CD8-positive, alpha-beta memory T cell (primary cell): ENCODE measurements around the gene UBAC2. TPM values are rescaled to one million over a fixed set of nuclear protein-coding genes. Genes with fewer than 3 reads are reported as not detected.
A peak's percentile ranks its signal among the peaks of the same experiment; 100 is the strongest.

Experiments
- CTCF ChIA-PET: fragments of 350-600 bp; sonication (Branson Sonifier 250); formaldehyde crosslinking; loops from one replicate; lab custom pipeline; 2021; ENCODE audit warnings: antibody characterized with exemption; lab: Charles Lee
- POLR2A ChIA-PET: fragments of 350-600 bp; sonication (Branson Sonifier 250); formaldehyde crosslinking; loops from one replicate; lab custom pipeline; 2021; ENCODE audit warnings: antibody characterized with exemption; lab: Charles Lee
- DNase-seq, 5 donors: peaks; one replicate each; pipeline versions ENCODE4 v3.0.0 to v3.0.0-alpha.2; 2020 to 2022; ENCODE audit warnings: mixed read lengths in 1 of 5
- H3K27ac ChIP-seq: one replicate; pipeline ENCODE4 v1.7.0; 2013; ENCODE audit warnings: low read depth, mild to moderate bottlenecking, low read length, moderate library complexity
- H3K27me3 ChIP-seq: 2 replicates; pipeline ENCODE4 v1.7.0; 2013; ENCODE audit warnings: low read length, mild to moderate bottlenecking; ENCODE audit not compliant: insufficient read depth, poor library complexity, severe bottlenecking
- H3K36me3 ChIP-seq: 2 replicates; pipeline ENCODE4 v1.7.0; 2013; ENCODE audit warnings: mild to moderate bottlenecking, low read length, moderate library complexity; ENCODE audit not compliant: insufficient read depth
- H3K4me1 ChIP-seq: 2 replicates; pipeline ENCODE4 v1.7.0; 2013; ENCODE audit warnings: mild to moderate bottlenecking, low read length, moderate library complexity; ENCODE audit not compliant: insufficient read depth
- H3K4me3 ChIP-seq: 2 replicates; pipeline ENCODE4 v1.7.0; 2013; ENCODE audit warnings: mild to moderate bottlenecking, low read length
- H3K9me3 ChIP-seq: 2 replicates; pipeline ENCODE4 v1.7.0; 2013; ENCODE audit warnings: mild to moderate bottlenecking, low read length
- H3K27ac Mint-ChIP-seq, 8 donors: one replicate each; pipeline ENCODE4 v1.8.0; 2020 to 2021; ENCODE audit warnings: mixed read lengths in 8 of 8, mild to moderate bottlenecking in 6 of 8, inconsistent platforms in 3 of 8, moderate library complexity in 3 of 8
- H3K27me3 Mint-ChIP-seq, 2 donors: one replicate each; pipeline ENCODE4 v1.8.0; 2020 to 2021; ENCODE audit warnings: mixed read lengths in 2 of 2, mild to moderate bottlenecking in 1 of 2, moderate library complexity in 1 of 2
- H3K36me3 Mint-ChIP-seq, 3 donors: one replicate each; pipeline ENCODE4 v1.8.0; 2020 to 2021; ENCODE audit warnings: mixed read lengths in 3 of 3, inconsistent platforms in 1 of 3, mild to moderate bottlenecking in 1 of 3
- H3K4me1 Mint-ChIP-seq, 3 donors: one replicate each; pipeline ENCODE4 v1.8.0; 2020 to 2021; ENCODE audit warnings: mixed read lengths in 3 of 3, inconsistent platforms in 1 of 3, mild to moderate bottlenecking in 1 of 3
- H3K4me3 Mint-ChIP-seq, 7 donors: one replicate each; pipeline ENCODE4 v1.8.0; 2020 to 2021; ENCODE audit warnings: mixed read lengths in 7 of 7, mild to moderate bottlenecking in 6 of 7, moderate library complexity in 4 of 7, inconsistent platforms in 2 of 7
- H3K9me3 Mint-ChIP-seq, 5 donors: one replicate each; pipeline ENCODE4 v1.8.0; 2020 to 2022; ENCODE audit warnings: mixed read lengths in 5 of 5, mild to moderate bottlenecking in 3 of 5, moderate library complexity in 2 of 5, inconsistent platforms in 1 of 5
- polyA plus RNA-seq: library from polyadenylated mRNA; unstranded; fragments of 300-500 nt; fragmentation: Illumina TruSeq; gene quantifications from one replicate; pipeline ENCODE4 v1.2.3, GENCODE V29; 2021
- total RNA-seq, 2 experiments: library from RNA; stranded (reverse); gene quantifications; one replicate each; pipeline ENCODE4 v1.2.3, GENCODE V29; 2021

UBAC2 gene
- total and polyA plus RNA-seq, 3 experiments from 2014 or later: 62.3 to 160 (median 63.7) TPM

- Mint-ChIP-seq H3K36me3 (peaks cover 0 to 42% (median 22%) of the 10 kb centered on the region in 3 donors), H3K9me3 (no peaks in the 10 kb centered on the region), H3K4me1 (peaks cover 90 to 99% (median 96%) of the 10 kb centered on the region in 3 donors), H3K27me3 (no peaks in the 10 kb centered on the region), H3K27ac (peak overlapping the region in 6 of 8 donors; percentile 50 to 99 (median 69)), H3K4me3 (peak overlapping the region in 3 of 7 donors; percentile 12 to 38 (median 21))
- peaks cover 87% of the 10 kb centered on the region for H3K4me1 ChIP-seq
- no peaks in the 10 kb centered on the region for H3K27me3 ChIP-seq
- no peak overlapping the region for H3K27ac ChIP-seq
- no peaks in the 10 kb centered on the region for H3K36me3 ChIP-seq
- H3K4me3 ChIP-seq: no peak overlapping the region
- ChIA-PET POLR2A (no interaction called here), CTCF (interaction anchor here (0.9 to 2.3 kb wide), 3 partner anchors 10 to 102 kb away, joined by 3 to 7 read pairs (median 7); no protein-coding TSS in a partner anchor)
- DNase-seq: no peak
- no peaks in the 10 kb centered on the region for H3K9me3 ChIP-seq
These were observed 78.2 kb downstream of the UBAC2 start for GRCh38 chr13:99278843-99279242.

DNA sequence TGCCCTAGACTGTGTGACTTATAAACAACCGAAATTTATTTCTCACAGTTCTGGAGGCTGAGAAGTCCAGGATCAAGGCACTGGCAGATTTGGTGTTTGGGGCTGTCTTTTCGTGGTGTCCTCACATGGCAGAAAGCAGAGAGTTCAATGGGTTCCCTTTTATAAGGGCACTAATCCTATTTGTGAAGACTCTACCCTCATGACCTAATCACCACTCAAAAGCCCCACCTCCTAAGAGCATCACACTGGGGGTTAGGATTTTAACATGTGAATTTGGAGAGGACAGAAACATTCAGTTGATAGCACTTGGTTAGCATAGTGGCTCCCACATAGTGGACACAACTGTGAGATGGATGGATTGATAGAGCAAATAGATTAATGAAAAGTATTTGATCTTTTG is 79.0 kb downstream of the UBAC2 start:
- Histone ChIP-seq H3K4me3 (no peak overlapping the region), H3K27me3 (no peaks in the 10 kb centered on the region), H3K36me3 (no peaks in the 10 kb centered on the region), H3K27ac (no peak overlapping the region), H3K4me1 (peaks cover 87% of the 10 kb centered on the region), H3K9me3 (no peaks in the 10 kb centered on the region)
- DNase-seq: no peak
- Mint-ChIP-seq H3K27me3 (no peaks in the 10 kb centered on the region), H3K36me3 (peaks cover 0 to 42% (median 22%) of the 10 kb centered on the region in 3 donors), H3K4me1 (peaks cover 90 to 99% (median 96%) of the 10 kb centered on the region in 3 donors), H3K4me3 (peak overlapping the region in 3 of 7 donors; percentile 8 to 45 (median 38)), H3K27ac (peak overlapping the region; percentile 54 to 99 (median 81)), H3K9me3 (no peaks in the 10 kb centered on the region)
- ChIA-PET POLR2A (interaction anchor here (0.5 kb wide), 1 partner anchor 63 kb away, joined by 7 read pairs; no protein-coding TSS in a partner anchor), CTCF (interaction anchor here (1.2 to 2.3 kb wide), 5 partner anchors 9 to 157 kb away, joined by 3 to 7 read pairs (median 5); no protein-coding TSS in a partner anchor)

DNA sequence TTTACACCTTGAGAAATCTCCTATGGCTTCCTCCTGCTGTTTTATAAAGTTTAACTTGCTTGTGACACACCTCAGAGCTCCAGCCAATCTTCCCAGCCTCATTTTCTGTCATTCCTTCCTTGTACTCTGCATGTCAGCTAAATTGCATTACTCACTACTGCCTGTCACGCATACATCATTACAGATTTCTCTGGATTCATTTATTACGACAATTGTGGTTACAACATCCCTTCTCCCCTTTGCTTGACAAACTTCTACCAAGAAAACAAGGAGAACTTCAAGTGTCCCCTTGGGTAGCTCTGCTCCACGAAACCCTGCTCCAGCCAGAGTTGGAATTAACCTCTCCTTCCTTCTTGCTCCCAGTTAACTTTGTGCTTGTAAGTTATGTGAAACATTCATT is 79.5 kb downstream of the UBAC2 start:
- H3K27ac Mint-ChIP-seq: peak overlapping the region; percentile 54 to 99 (median 81)

DNA sequence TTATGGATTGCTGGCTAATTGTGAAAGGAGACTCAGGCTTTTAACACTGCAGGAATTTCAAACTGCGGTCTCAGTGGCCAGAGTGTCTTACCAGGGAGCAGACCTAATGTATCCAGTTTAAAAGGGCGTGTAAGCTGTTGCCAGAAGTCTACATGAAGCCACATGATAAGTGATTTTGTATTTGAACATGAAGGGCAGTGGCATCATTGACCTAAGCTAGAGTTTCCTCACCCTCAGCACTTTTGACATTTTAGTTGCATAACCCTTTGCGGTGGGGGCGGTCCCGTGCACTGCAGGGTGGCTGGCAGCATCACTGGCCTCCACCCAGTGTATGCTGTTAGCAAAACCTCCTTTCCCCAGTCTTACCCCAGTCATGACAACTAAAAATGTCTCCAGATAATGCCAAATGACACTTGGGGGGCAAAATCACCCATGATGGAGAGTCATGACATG is 81.2 kb downstream of the UBAC2 start:
- no peaks in the 10 kb centered on the region for H3K9me3 ChIP-seq
- H3K27ac Mint-ChIP-seq: peak overlapping the region; percentile 94 to 100 (median 99)
- H3K36me3 ChIP-seq: no peaks in the 10 kb centered on the region
- H3K27me3 Mint-ChIP-seq: no peaks in the 10 kb centered on the region
- peaks cover 88 to 99% (median 96%) of the 10 kb centered on the region in 3 donors for H3K4me1 Mint-ChIP-seq
- peak overlapping the region; percentile 66 for H3K27ac ChIP-seq
- peaks cover 0 to 38% (median 17%) of the 10 kb centered on the region in 3 donors for H3K36me3 Mint-ChIP-seq
- POLR2A ChIA-PET: interaction anchor here (0.9 to 1.5 kb wide), 3 partner anchors 9 to 719 kb away, joined by 3 to 7 read pairs (median 4); no protein-coding TSS in a partner anchor
- H3K9me3 Mint-ChIP-seq: no peaks in the 10 kb centered on the region
- DNase-seq: peak; percentile 36 to 77 (median 54)
- no peaks in the 10 kb centered on the region for H3K27me3 ChIP-seq
- peaks cover 87% of the 10 kb centered on the region for H3K4me1 ChIP-seq
- peak overlapping the region; percentile 47 to 85 (median 74) for H3K4me3 Mint-ChIP-seq
- no peak overlapping the region for H3K4me3 ChIP-seq
- CTCF ChIA-PET: interaction anchor here (1.0 to 5.0 kb wide), 12 partner anchors 11 to 155 kb away, joined by 3 to 22 read pairs (median 4); no protein-coding TSS in a partner anchor

More for the DNA sequence above, 79.5 kb downstream of the UBAC2 start:
- Mint-ChIP-seq H3K9me3 (no peaks in the 10 kb centered on the region), H3K4me1 (peaks cover 89 to 99% (median 96%) of the 10 kb centered on the region in 3 donors), H3K36me3 (peaks cover 0 to 37% (median 17%) of the 10 kb centered on the region in 3 donors), H3K4me3 (peak overlapping the region in 3 of 7 donors; percentile 1 to 32 (median 18)), H3K27me3 (no peaks in the 10 kb centered on the region)
- peaks cover 87% of the 10 kb centered on the region for H3K4me1 ChIP-seq
- H3K4me3 ChIP-seq: no peak overlapping the region
- ChIA-PET POLR2A (interaction anchor here (0.5 to 0.6 kb wide), 2 partner anchors 49 to 63 kb away, joined by 3 to 7 read pairs; no protein-coding TSS in a partner anchor), CTCF (interaction anchor here (1.2 to 2.3 kb wide), 5 partner anchors 9 to 157 kb away, joined by 3 to 7 read pairs (median 5); no protein-coding TSS in a partner anchor)
- no peak overlapping the region for H3K27ac ChIP-seq
- no peaks in the 10 kb centered on the region for H3K36me3 ChIP-seq
- H3K27me3 ChIP-seq: no peaks in the 10 kb centered on the region
- H3K9me3 ChIP-seq: no peaks in the 10 kb centered on the region
- no peak for DNase-seq

GRCh38 chr13:99282264-99283231 is 81.9 kb downstream of the UBAC2 start:
- peaks cover 0 to 37% (median 14%) of the 10 kb centered on the region in 3 donors for H3K36me3 Mint-ChIP-seq
- Histone ChIP-seq H3K36me3 (no peaks in the 10 kb centered on the region), H3K9me3 (no peaks in the 10 kb centered on the region), H3K27me3 (no peaks in the 10 kb centered on the region), H3K4me3 (peak overlapping the region; percentile 18), H3K4me1 (peaks cover 91% of the 10 kb centered on the region), H3K27ac (peak overlapping the region; percentile 66)
- no peaks in the 10 kb centered on the region for H3K9me3 Mint-ChIP-seq
- H3K27me3 Mint-ChIP-seq: no peaks in the 10 kb centered on the region
- ChIA-PET CTCF (interaction anchor here (1.0 to 5.0 kb wide), 15 partner anchors 10 to 154 kb away, joined by 3 to 22 read pairs (median 4); no protein-coding TSS in a partner anchor), POLR2A (interaction anchor here (0.9 to 1.5 kb wide), 4 partner anchors 9 to 720 kb away, joined by 3 to 7 read pairs (median 4); no protein-coding TSS in a partner anchor)
- H3K27ac Mint-ChIP-seq: peak overlapping the region; percentile 94 to 100 (median 99)
- H3K4me1 Mint-ChIP-seq: peaks cover 91 to 99% (median 96%) of the 10 kb centered on the region in 3 donors
- H3K4me3 Mint-ChIP-seq: peak overlapping the region; percentile 47 to 85 (median 74)
- peak in 2 of 5 donors; percentile 58 to 59 for DNase-seq

GRCh38 chr13:99285432-99286182 is 85.0 kb downstream of the UBAC2 start:
- CTCF ChIA-PET: interaction anchor here (1.1 to 5.0 kb wide), 3 partner anchors 15 to 19 kb away, joined by 3 to 22 read pairs (median 6); no protein-coding TSS in a partner anchor
- peaks cover 97% of the 10 kb centered on the region for H3K4me1 ChIP-seq
- H3K27ac Mint-ChIP-seq: peak overlapping the region; percentile 61 to 100 (median 88)
- no peak overlapping the region for H3K27ac ChIP-seq
- peaks cover 6 to 32% (median 9%) of the 10 kb centered on the region in 3 donors for H3K36me3 Mint-ChIP-seq
- peak overlapping the region in 5 of 7 donors; percentile 2 to 74 (median 33) for H3K4me3 Mint-ChIP-seq
- POLR2A ChIA-PET: interaction anchor here (1.2 kb wide), 1 partner anchor 12 kb away, joined by 8 read pairs; no protein-coding TSS in a partner anchor
- no peak for DNase-seq
- no peaks in the 10 kb centered on the region for H3K27me3 ChIP-seq
- H3K27me3 Mint-ChIP-seq: no peaks in the 10 kb centered on the region
- H3K36me3 ChIP-seq: peaks cover 14% of the 10 kb centered on the region
- H3K4me1 Mint-ChIP-seq: peaks cover 92 to 99% (median 96%) of the 10 kb centered on the region in 3 donors
- H3K9me3 ChIP-seq: no peaks in the 10 kb centered on the region
- H3K4me3 ChIP-seq: no peak overlapping the region
- H3K9me3 Mint-ChIP-seq: no peaks in the 10 kb centered on the region
